T-helper 1 cell treated with Interleukin-12 subunit alpha and Interleukin-12 subunit beta and Interleukin-4 antibody, amounts not matched to agents 30 μg/mL and 1 μg/mL, for 36 hours (primary cell): ENCODE results near the gene TIMM21.

Experiments used
- H3K27ac Mint-ChIP-seq: one replicate; pipeline ENCODE4 v1.8.0; 2021; ENCODE audit warnings: mild to moderate bottlenecking, mixed read lengths
- H3K27me3 Mint-ChIP-seq: one replicate; pipeline ENCODE4 v1.8.0; 2021; ENCODE audit warnings: low read depth, mixed read lengths
- H3K36me3 Mint-ChIP-seq: one replicate; pipeline ENCODE4 v1.8.0; 2021; ENCODE audit warnings: low read depth, mixed read lengths
- H3K4me1 Mint-ChIP-seq: one replicate; pipeline ENCODE4 v1.8.0; 2021; ENCODE audit warnings: low read depth, mixed read lengths
- H3K4me3 Mint-ChIP-seq: one replicate; pipeline ENCODE4 v1.8.0; 2021; ENCODE audit warnings: mild to moderate bottlenecking, moderate library complexity, mixed read lengths
- H3K9me3 Mint-ChIP-seq: one replicate; pipeline ENCODE4 v1.8.0; 2021; ENCODE audit warnings: mixed read lengths

The TIMM21 gene

DNA sequence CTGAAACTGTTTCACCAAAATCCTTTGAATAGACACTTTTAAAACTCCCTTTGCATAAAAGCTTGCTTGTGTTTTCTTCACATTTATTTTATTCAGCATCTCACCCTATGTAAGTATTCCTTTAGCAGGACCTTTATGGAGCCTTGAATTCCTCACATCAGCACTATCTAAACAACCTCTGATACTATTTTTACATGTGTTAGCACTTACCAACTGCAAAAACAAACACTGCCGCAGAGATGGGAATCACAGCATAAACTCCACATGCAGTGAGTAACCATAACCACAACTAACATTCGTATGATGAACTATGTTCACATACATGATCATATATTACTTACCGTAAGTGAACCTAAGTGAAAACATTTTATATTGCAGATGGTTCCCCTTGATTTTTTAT lies 16.1 kb upstream of the TIMM21 start:
- H3K27me3 Mint-ChIP-seq: no peaks in the 10 kb centered on the region
- no peaks in the 10 kb centered on the region for H3K4me1 Mint-ChIP-seq
- no peaks in the 10 kb centered on the region for H3K9me3 Mint-ChIP-seq
- H3K4me3 Mint-ChIP-seq: no peak overlapping the region
- no peaks in the 10 kb centered on the region for H3K36me3 Mint-ChIP-seq
- H3K27ac Mint-ChIP-seq: no peak overlapping the region

- no peak overlapping the region for H3K4me3 Mint-ChIP-seq
- H3K9me3 Mint-ChIP-seq: no peaks in the 10 kb centered on the region
- no peaks in the 10 kb centered on the region for H3K27me3 Mint-ChIP-seq
- H3K36me3 Mint-ChIP-seq: no peaks in the 10 kb centered on the region
- H3K27ac Mint-ChIP-seq: no peak overlapping the region
- H3K4me1 Mint-ChIP-seq: peaks cover 7% of the 10 kb centered on the region
Measured at GRCh38 chr18:74137920-74138538, 10.3 kb upstream of the TIMM21 start.

GRCh38 chr18:74139411-74139810 lies 8.9 kb upstream of the TIMM21 start:
- H3K27ac Mint-ChIP-seq: no peak overlapping the region
- H3K36me3 Mint-ChIP-seq: no peaks in the 10 kb centered on the region
- H3K9me3 Mint-ChIP-seq: no peaks in the 10 kb centered on the region

GRCh38 chr18:74139888-74140287 lies 8.4 kb upstream of the TIMM21 start:
- H3K4me1 Mint-ChIP-seq: peaks cover 7% of the 10 kb centered on the region
- H3K27ac Mint-ChIP-seq: peak overlapping the region; percentile 55

More at GRCh38 chr18:74139411-74139810, 8.9 kb upstream of the TIMM21 start:
- Mint-ChIP-seq H3K4me1 (peaks cover 7% of the 10 kb centered on the region), H3K27me3 (no peaks in the 10 kb centered on the region), H3K4me3 (no peak overlapping the region)

DNA sequence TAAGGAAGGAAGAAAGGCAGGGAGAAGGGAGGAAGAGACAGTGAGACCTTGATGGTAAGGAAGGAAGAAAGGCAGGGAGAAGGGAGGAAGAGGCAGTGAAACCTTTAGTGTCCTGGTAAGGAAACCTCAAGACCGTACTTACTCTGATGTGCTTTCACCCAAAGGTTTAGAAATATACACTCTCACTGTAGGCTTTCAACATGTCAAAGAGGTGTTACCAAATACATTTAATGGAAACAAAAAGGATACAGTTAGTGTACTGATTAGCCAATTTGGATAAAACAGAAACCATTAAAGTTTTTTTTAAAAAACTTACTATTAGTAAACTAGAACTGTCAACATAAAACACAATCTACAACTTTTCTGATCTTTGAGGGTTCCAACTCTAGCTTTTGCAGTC lies 7.7 kb upstream of the TIMM21 start:
- H3K9me3 Mint-ChIP-seq: no peaks in the 10 kb centered on the region
- no peaks in the 10 kb centered on the region for H3K36me3 Mint-ChIP-seq
- H3K27me3 Mint-ChIP-seq: no peaks in the 10 kb centered on the region
- peaks cover 7% of the 10 kb centered on the region for H3K4me1 Mint-ChIP-seq
- H3K4me3 Mint-ChIP-seq: no peak overlapping the region
- no peak overlapping the region for H3K27ac Mint-ChIP-seq

More at GRCh38 chr18:74139888-74140287, 8.4 kb upstream of the TIMM21 start:
- Mint-ChIP-seq H3K4me3 (no peak overlapping the region), H3K9me3 (no peaks in the 10 kb centered on the region), H3K36me3 (no peaks in the 10 kb centered on the region), H3K27me3 (no peaks in the 10 kb centered on the region)

- no peaks in the 10 kb centered on the region for H3K36me3 Mint-ChIP-seq
- no peak overlapping the region for H3K27ac Mint-ChIP-seq
- no peak overlapping the region for H3K4me3 Mint-ChIP-seq
- H3K4me1 Mint-ChIP-seq: peaks cover 7% of the 10 kb centered on the region
- no peaks in the 10 kb centered on the region for H3K9me3 Mint-ChIP-seq
- no peaks in the 10 kb centered on the region for H3K27me3 Mint-ChIP-seq
Measured at GRCh38 chr18:74141667-74142066, 6.7 kb upstream of the TIMM21 start.

DNA sequence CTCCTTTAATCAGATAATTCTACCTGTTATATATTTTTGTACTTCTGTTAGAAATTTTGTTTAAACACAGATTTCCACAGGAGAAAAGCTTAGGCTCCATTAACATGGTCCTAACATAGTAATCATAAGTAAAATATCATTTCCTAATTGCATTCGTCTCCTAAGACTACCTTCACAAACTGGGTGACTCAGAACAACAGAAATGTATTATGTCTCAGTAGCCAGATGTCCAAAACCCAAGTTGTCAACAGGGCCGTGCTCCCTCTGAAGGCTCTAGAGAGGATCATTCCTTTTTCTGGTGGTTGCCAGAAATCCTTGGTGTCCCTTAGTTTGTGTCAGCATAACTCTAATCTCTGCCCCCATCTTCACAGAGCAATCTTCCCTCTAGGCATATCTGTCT lies 6.1 kb upstream of the TIMM21 start:
- no peaks in the 10 kb centered on the region for H3K36me3 Mint-ChIP-seq
- H3K4me1 Mint-ChIP-seq: peaks cover 13% of the 10 kb centered on the region
- H3K9me3 Mint-ChIP-seq: no peaks in the 10 kb centered on the region
- no peak overlapping the region for H3K4me3 Mint-ChIP-seq
- H3K27ac Mint-ChIP-seq: no peak overlapping the region
- no peaks in the 10 kb centered on the region for H3K27me3 Mint-ChIP-seq

DNA sequence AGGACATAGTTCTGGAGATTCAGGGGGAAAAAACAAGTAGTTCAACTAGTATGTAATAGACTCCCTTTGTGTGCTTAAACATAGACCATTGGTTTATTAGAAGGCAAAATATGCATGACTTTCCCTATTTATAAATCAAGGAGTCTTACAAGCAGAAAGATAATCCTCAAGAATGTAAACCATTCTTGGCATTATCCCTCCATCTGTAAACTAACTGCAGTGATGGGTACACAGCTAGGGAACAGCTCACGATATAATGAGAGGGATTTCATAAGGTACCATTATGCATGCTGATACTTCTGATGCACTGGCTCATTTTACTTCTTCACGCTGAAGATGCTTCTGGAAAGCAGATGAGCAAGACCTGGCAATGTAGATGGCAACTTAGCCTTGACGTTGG lies 1.6 kb upstream of the TIMM21 start:
- Mint-ChIP-seq H3K36me3 (peaks cover 2% of the 10 kb centered on the region), H3K27ac (peak overlapping the region; percentile 76), H3K4me1 (peaks cover 32% of the 10 kb centered on the region), H3K27me3 (peaks cover 4% of the 10 kb centered on the region), H3K4me3 (peak overlapping the region; percentile 98), H3K9me3 (no peaks in the 10 kb centered on the region)

GRCh38 chr18:74147491-74147778 lies 888 bp upstream of the TIMM21 start:
- Mint-ChIP-seq H3K36me3 (peaks cover 2% of the 10 kb centered on the region), H3K27me3 (peaks cover 4% of the 10 kb centered on the region), H3K9me3 (no peaks in the 10 kb centered on the region), H3K4me3 (peak overlapping the region; percentile 98), H3K4me1 (peaks cover 35% of the 10 kb centered on the region), H3K27ac (peak overlapping the region; percentile 98)

GRCh38 chr18:74148543-74149070 lies 284 bp downstream of the TIMM21 start:
- Mint-ChIP-seq H3K36me3 (peaks cover 4% of the 10 kb centered on the region), H3K27ac (peak overlapping the region; percentile 98), H3K27me3 (peaks cover 4% of the 10 kb centered on the region), H3K4me3 (peak overlapping the region; percentile 98), H3K9me3 (no peaks in the 10 kb centered on the region), H3K4me1 (peaks cover 44% of the 10 kb centered on the region)

- Mint-ChIP-seq H3K27ac (no peak overlapping the region), H3K27me3 (peaks cover 4% of the 10 kb centered on the region), H3K4me3 (peak overlapping the region; percentile 66), H3K36me3 (peaks cover 4% of the 10 kb centered on the region), H3K9me3 (no peaks in the 10 kb centered on the region), H3K4me1 (peaks cover 44% of the 10 kb centered on the region)
Measured at GRCh38 chr18:74149878-74150277, 1.6 kb downstream of the TIMM21 start.

- H3K27me3 Mint-ChIP-seq: peaks cover 4% of the 10 kb centered on the region
- H3K36me3 Mint-ChIP-seq: peaks cover 16% of the 10 kb centered on the region
- H3K4me3 Mint-ChIP-seq: no peak overlapping the region
- peaks cover 38% of the 10 kb centered on the region for H3K4me1 Mint-ChIP-seq
- no peaks in the 10 kb centered on the region for H3K9me3 Mint-ChIP-seq
- no peak overlapping the region for H3K27ac Mint-ChIP-seq
Measured at GRCh38 chr18:74152270-74152669, 3.9 kb downstream of the TIMM21 start.

DNA sequence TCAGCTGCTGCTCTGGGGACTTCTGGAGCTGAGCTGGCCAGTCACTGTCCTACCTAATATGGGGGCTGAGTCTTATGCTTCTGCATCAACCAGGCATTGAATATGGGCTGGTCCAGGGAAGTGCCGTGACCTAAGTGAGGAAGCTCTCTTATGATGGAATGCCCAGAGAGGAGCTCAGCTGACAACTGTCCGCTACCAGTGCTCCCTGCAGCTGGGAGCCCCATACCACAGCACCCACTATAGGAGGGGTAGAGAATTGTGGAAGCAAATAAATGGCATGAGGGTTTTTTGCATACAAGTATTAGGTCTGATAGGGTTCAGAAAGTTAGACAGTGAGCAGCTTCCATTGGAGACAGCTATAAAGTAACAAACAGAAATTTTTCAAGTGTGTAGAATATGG lies 4.5 kb downstream of the TIMM21 start:
- no peak overlapping the region for H3K27ac Mint-ChIP-seq
- H3K27me3 Mint-ChIP-seq: no peaks in the 10 kb centered on the region
- H3K4me1 Mint-ChIP-seq: peaks cover 37% of the 10 kb centered on the region
- H3K4me3 Mint-ChIP-seq: no peak overlapping the region
- no peaks in the 10 kb centered on the region for H3K9me3 Mint-ChIP-seq
- H3K36me3 Mint-ChIP-seq: peaks cover 15% of the 10 kb centered on the region

GRCh38 chr18:74153377-74153776 lies 5.1 kb downstream of the TIMM21 start:
- Mint-ChIP-seq H3K36me3 (peaks cover 19% of the 10 kb centered on the region), H3K27ac (no peak overlapping the region), H3K27me3 (no peaks in the 10 kb centered on the region), H3K9me3 (no peaks in the 10 kb centered on the region), H3K4me3 (no peak overlapping the region), H3K4me1 (peaks cover 37% of the 10 kb centered on the region)

DNA sequence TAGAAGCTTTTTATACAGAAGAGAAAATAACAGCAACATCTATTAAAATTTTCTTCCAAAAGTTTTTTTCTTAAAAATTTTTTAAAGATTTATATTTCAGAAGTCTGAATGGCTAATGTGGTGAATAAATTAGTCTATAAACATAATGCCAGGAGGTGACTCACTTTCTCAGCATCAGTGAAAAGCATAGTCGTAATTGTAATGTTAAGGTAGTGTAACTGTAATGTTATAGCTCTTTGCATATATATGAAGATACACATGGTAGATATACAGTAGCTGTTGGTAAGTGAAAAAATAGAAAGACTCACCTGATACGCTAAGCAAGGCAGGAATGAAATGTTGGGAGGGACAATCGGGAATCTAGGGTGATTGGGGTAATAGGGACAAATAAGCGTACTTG lies 5.5 kb downstream of the TIMM21 start:
- peaks cover 20% of the 10 kb centered on the region for H3K36me3 Mint-ChIP-seq
- no peaks in the 10 kb centered on the region for H3K27me3 Mint-ChIP-seq
- H3K27ac Mint-ChIP-seq: no peak overlapping the region
- H3K4me3 Mint-ChIP-seq: no peak overlapping the region
- no peaks in the 10 kb centered on the region for H3K9me3 Mint-ChIP-seq
- peaks cover 36% of the 10 kb centered on the region for H3K4me1 Mint-ChIP-seq

DNA sequence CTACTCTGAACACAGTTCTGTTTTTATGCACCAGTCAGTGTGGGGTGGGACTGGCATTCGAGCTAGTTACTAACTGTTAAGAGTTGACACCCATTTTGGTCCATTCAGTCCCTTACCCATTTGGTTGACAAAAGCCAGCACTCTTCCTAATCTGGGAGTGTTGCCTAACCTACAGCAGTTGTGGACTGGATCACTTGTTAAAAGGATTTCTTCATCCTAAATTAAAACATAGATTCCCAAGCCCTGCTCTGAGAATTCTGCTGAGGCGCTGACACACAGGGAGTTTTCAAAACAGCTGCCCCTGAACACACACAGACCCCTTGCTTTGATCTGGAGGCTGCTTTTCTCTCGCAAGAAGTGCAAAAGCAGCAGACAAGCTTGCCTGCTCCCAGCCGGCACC lies 6.4 kb downstream of the TIMM21 start:
- no peaks in the 10 kb centered on the region for H3K27me3 Mint-ChIP-seq
- no peaks in the 10 kb centered on the region for H3K9me3 Mint-ChIP-seq
- no peak overlapping the region for H3K4me3 Mint-ChIP-seq
- peaks cover 27% of the 10 kb centered on the region for H3K36me3 Mint-ChIP-seq
- H3K27ac Mint-ChIP-seq: no peak overlapping the region
- peaks cover 28% of the 10 kb centered on the region for H3K4me1 Mint-ChIP-seq
